Activated T-cell treated with anti-CD3 and anti-CD28 coated beads, Interleukin-2, amount 50 U/mL, for 24 hours (primary cell): ENCODE data around the gene CEND1.

Experiments
- DNase-seq: peaks from one replicate; pipeline ENCODE4 v3.0.0-alpha.2; 2020
- H3K27ac Mint-ChIP-seq: 2 replicates; pipeline ENCODE4 v1.8.0; 2020; ENCODE audit warnings: mild to moderate bottlenecking, mixed read lengths
- H3K27me3 Mint-ChIP-seq: 2 replicates; pipeline ENCODE4 v1.8.0; 2020; ENCODE audit warnings: mixed read lengths
- H3K36me3 Mint-ChIP-seq: 2 replicates; pipeline ENCODE4 v1.8.0; 2020; ENCODE audit warnings: low read depth, mixed read lengths
- H3K4me1 Mint-ChIP-seq: 2 replicates; pipeline ENCODE4 v1.8.0; 2020; ENCODE audit warnings: low read depth, mixed read lengths
- H3K4me3 Mint-ChIP-seq: 2 replicates; pipeline ENCODE4 v1.8.0; 2020; ENCODE audit warnings: mild to moderate bottlenecking, moderate library complexity, mixed read lengths
- H3K9me3 Mint-ChIP-seq: 2 replicates; pipeline ENCODE4 v1.8.0; 2020; ENCODE audit warnings: mixed read lengths

CEND1 gene

GRCh38 chr11:789943-790342 lies at the start of gene CEND1:
Gene CEND1, minus strand, starts transcription at chr11:790090. Its CDS starts 1,514 bp downstream, at chr11:788576.
- peak; percentile 76 for DNase-seq
- H3K9me3 Mint-ChIP-seq, result no peaks in the 10 kb centered on the region
- H3K36me3 Mint-ChIP-seq, result peaks cover 37% of the 10 kb centered on the region
- H3K4me1 Mint-ChIP-seq, result peaks cover 11% of the 10 kb centered on the region
- H3K27ac Mint-ChIP-seq, result peak within 1 kb of the TSS; percentile 33
- peak within 1 kb of the TSS; percentile 63 for H3K4me3 Mint-ChIP-seq
- peaks cover 4% of the 10 kb centered on the region for H3K27me3 Mint-ChIP-seq

DNA sequence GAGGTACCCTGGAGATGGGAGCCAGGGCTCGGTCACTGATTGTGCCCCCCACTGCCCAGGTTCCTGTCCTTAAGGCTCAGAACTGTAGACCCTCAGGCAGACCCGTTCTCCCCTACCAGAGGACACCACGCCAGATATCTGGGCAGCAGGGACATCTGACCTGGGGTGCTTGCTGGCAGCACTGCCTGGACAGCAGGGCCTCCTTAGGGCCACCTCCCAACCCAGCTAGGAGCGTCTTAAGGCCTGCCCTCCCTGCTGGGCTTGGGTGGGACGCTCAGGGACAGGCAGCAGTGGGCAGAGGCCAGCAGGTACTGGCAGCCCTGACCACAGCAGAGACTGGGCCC lies 49.4 kb upstream of the CEND1 start:
- Mint-ChIP-seq H3K4me3 (no peak overlapping the region), H3K27me3 (no peaks in the 10 kb centered on the region), H3K4me1 (peaks cover 34% of the 10 kb centered on the region), H3K27ac (no peak overlapping the region), H3K9me3 (no peaks in the 10 kb centered on the region), H3K36me3 (peaks cover 59% of the 10 kb centered on the region)
- DNase-seq, result no peak

GRCh38 chr11:838441-839279 lies 48.8 kb upstream of the CEND1 start:
- no peak for DNase-seq
- Mint-ChIP-seq H3K27me3 (peaks cover 4% of the 10 kb centered on the region), H3K27ac (no peak overlapping the region), H3K36me3 (peaks cover 59% of the 10 kb centered on the region), H3K9me3 (no peaks in the 10 kb centered on the region), H3K4me3 (no peak overlapping the region), H3K4me1 (peaks cover 34% of the 10 kb centered on the region)

- peaks cover 32% of the 10 kb centered on the region for H3K4me1 Mint-ChIP-seq
- DNase-seq, result no peak
- H3K27me3 Mint-ChIP-seq, result peaks cover 4% of the 10 kb centered on the region
- no peaks in the 10 kb centered on the region for H3K9me3 Mint-ChIP-seq
- H3K27ac Mint-ChIP-seq, result no peak overlapping the region
- no peak overlapping the region for H3K4me3 Mint-ChIP-seq
- H3K36me3 Mint-ChIP-seq, result peaks cover 59% of the 10 kb centered on the region
Measured at GRCh38 chr11:837990-838307, 48.1 kb upstream of the CEND1 start.

DNA sequence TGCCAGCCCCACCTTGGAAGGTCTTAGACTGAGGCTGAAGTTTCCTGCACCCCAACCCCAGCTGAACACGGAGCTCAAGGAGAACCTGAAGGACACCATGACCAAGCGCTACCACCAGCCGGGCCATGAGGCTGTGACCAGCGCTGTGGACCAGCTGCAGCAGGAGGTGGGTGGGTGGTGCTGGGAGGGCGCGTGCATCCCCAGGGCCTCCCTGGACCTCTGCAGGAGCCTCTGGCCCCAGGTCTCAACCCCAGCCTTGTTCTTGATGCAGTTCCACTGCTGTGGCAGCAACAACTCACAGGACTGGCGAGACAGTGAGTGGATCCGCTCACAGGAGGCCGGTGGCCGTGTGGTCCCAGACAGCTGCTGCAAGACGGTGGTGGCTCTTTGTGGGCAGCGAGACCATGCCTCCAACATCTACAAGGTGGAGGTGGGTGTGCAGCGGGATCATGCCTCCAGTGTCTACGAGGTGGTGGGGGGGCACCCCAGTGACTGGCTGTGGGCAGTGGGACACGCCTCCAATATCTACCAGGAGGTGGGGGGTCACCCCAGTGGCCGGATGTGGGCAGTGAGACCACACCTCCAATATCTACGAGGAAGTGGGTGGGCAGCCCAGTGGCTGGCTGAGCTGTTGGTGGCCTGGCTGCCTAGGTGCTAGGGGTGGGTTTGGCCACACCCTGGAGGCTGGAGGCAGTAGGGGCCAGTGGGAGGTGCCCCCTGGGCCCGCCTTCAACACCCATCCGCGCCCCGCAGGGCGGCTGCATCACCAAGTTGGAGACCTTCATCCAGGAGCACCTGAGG lies 47.5 kb upstream of the CEND1 start:
- Mint-ChIP-seq H3K27ac (no peak overlapping the region), H3K4me1 (peaks cover 32% of the 10 kb centered on the region), H3K27me3 (peaks cover 4% of the 10 kb centered on the region), H3K9me3 (no peaks in the 10 kb centered on the region), H3K4me3 (no peak overlapping the region), H3K36me3 (peaks cover 59% of the 10 kb centered on the region)
- DNase-seq, result no peak

DNA sequence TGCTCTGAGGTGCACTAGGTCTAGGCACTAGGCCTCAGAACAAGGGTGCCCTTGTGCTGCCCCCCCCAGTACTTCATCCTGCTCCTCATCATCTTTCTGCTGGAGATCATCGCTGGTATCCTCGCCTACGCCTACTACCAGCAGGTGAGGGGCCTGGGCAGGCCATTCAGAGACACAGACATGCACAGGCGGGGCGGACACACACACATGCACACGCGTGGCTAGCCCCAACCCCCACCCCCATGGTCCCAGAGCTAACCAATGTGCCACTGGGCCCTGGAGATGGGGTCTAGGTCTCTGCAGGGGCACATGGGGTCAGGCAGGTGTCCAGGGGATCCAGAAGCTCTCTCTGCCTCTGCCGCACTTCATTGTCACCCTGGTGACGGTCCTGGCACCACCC lies 46.8 kb upstream of the CEND1 start:
- Mint-ChIP-seq H3K27ac (no peak overlapping the region), H3K36me3 (peaks cover 56% of the 10 kb centered on the region), H3K4me3 (no peak overlapping the region), H3K27me3 (peaks cover 10% of the 10 kb centered on the region), H3K4me1 (peaks cover 35% of the 10 kb centered on the region), H3K9me3 (no peaks in the 10 kb centered on the region)
- DNase-seq, result no peak

GRCh38 chr11:836274-836673 lies 46.4 kb upstream of the CEND1 start:
- Mint-ChIP-seq H3K9me3 (no peaks in the 10 kb centered on the region), H3K4me1 (peaks cover 35% of the 10 kb centered on the region), H3K4me3 (no peak overlapping the region), H3K36me3 (peaks cover 53% of the 10 kb centered on the region), H3K27me3 (peaks cover 14% of the 10 kb centered on the region), H3K27ac (no peak overlapping the region)
- no peak for DNase-seq

GRCh38 chr11:834371-835316 lies 44.8 kb upstream of the CEND1 start:
- Mint-ChIP-seq H3K36me3 (peaks cover 37% of the 10 kb centered on the region), H3K4me1 (peaks cover 31% of the 10 kb centered on the region), H3K27me3 (peaks cover 29% of the 10 kb centered on the region), H3K4me3 (peak overlapping the region; percentile 71), H3K27ac (no peak overlapping the region), H3K9me3 (no peaks in the 10 kb centered on the region)
- no peak for DNase-seq

- DNase-seq, result no peak
- Mint-ChIP-seq H3K27ac (peak overlapping the region; percentile 52), H3K36me3 (peaks cover 29% of the 10 kb centered on the region), H3K4me3 (peak overlapping the region; percentile 71), H3K4me1 (peaks cover 36% of the 10 kb centered on the region), H3K9me3 (no peaks in the 10 kb centered on the region), H3K27me3 (peaks cover 37% of the 10 kb centered on the region)
Measured at GRCh38 chr11:833849-834311, 44.0 kb upstream of the CEND1 start.

GRCh38 chr11:833114-833791 lies 43.4 kb upstream of the CEND1 start:
- Mint-ChIP-seq H3K36me3 (peaks cover 23% of the 10 kb centered on the region), H3K27me3 (peaks cover 43% of the 10 kb centered on the region), H3K4me3 (peak overlapping the region; percentile 71), H3K9me3 (no peaks in the 10 kb centered on the region), H3K4me1 (peaks cover 36% of the 10 kb centered on the region), H3K27ac (no peak overlapping the region)
- DNase-seq, result peak; percentile 58

GRCh38 chr11:832529-833113 lies 42.7 kb upstream of the CEND1 start, which contains the start of gene CD151:
Gene CD151, plus strand, starts transcription at chr11:832952. Its CDS starts 3,118 bp downstream, at chr11:836070.
- H3K4me1 Mint-ChIP-seq, result peaks cover 43% of the 10 kb centered on the region
- peaks cover 49% of the 10 kb centered on the region for H3K27me3 Mint-ChIP-seq
- peak within 1 kb of the TSS; percentile 52 for H3K27ac Mint-ChIP-seq
- peak within 1 kb of the TSS; percentile 71 for H3K4me3 Mint-ChIP-seq
- no peaks in the 10 kb centered on the region for H3K9me3 Mint-ChIP-seq
- peaks cover 16% of the 10 kb centered on the region for H3K36me3 Mint-ChIP-seq
- peak; percentile 66 for DNase-seq

DNA sequence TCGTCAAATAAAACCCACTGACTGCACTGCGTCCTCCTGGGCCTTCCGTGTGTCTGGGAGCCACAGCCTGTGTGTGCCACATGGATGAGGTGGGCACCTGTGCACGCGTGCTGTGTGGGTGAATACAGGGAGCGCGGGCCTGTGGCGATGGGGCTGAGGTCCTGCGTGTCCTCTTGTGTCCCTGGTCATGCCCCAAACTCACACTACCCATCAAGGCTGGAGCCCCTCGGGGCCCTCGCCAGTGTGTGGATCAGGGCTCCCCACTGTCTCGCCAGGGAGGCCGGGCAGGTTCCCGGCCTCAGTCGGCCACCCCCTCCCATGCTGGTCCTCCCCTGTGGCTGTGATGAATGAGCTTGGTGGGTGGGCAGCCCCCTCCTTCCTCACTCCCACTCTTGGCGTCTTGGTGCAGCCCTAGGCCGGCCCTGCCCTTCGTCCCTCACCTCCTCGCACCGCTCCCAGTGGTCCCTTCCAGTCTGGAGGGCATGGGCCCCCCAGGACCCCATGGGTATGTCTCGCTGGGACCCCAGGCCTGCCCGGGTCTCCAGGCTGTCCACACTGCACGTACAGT lies 42.2 kb upstream of the CEND1 start:
- Mint-ChIP-seq H3K27me3 (peaks cover 52% of the 10 kb centered on the region), H3K9me3 (no peaks in the 10 kb centered on the region), H3K4me1 (peaks cover 45% of the 10 kb centered on the region), H3K4me3 (peak overlapping the region; percentile 36), H3K27ac (no peak overlapping the region), H3K36me3 (peaks cover 12% of the 10 kb centered on the region)
- no peak for DNase-seq

- Mint-ChIP-seq H3K27ac (peak overlapping the region; percentile 26), H3K4me3 (no peak overlapping the region), H3K36me3 (peaks cover 4% of the 10 kb centered on the region), H3K27me3 (peaks cover 56% of the 10 kb centered on the region), H3K9me3 (no peaks in the 10 kb centered on the region), H3K4me1 (peaks cover 50% of the 10 kb centered on the region)
- no peak for DNase-seq
Measured at GRCh38 chr11:831118-831864, 41.4 kb upstream of the CEND1 start.
